Renal cortex interstitium (tissue), 11 donors: ENCODE results near the gene LTBP2. TPM values are rescaled to one million over a fixed set of nuclear protein-coding genes. Genes with fewer than 3 reads are reported as not detected.

Experiments used
- DNase-seq, 11 donors: peaks; one replicate each; pipeline ENCODE4 v3.0.0-alpha.2; 2013; ENCODE audit warnings: low read depth in 9 of 11, low spot score in 4 of 11; ENCODE audit errors: extremely low read depth in 1 of 11
- polyA plus RNA-seq, 3 donors: library from polyadenylated mRNA; unstranded; fragments of 120-200 nt; gene quantifications; one replicate each; pipeline ENCODE4 v1.2.1, GENCODE V29; 2013; ENCODE audit not compliant: insufficient read length in 3 of 3

The LTBP2 gene
- polyA plus RNA-seq, 3 donors, result 2.5 to 6.0 (median 3.2) TPM

DNA sequence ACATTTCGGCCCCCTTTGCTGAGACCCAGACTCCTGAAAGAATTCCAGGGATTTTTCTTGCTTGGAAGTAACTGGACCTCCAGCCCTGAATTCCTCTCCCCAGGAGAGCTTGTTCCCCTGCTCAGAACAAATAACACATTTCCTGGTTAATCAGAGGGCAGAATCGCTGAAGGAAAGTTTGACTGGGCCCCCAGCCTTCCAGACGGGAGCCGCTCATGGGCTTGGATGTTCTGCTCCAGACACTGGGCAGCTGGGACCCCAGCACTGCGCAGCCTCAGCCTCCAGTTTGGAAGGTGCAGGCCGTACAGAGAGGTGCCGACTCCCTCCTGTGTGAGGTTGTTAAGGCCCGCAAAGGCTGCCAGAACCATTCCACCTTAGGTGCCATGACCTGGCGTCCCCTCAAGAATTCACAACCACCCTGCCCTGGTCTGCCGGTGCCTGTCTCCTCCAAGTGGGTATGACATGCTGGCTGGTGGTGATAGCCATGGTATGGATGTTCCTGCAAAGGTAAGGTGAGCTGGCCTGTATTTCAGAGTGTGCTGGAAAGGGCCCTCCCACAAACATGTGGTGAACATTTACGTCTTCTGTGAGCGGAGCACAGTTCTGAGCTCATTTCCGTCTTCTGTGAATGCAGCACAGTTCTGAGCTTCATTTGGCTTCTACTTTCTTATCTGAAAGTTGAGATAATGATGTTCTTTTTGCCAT, 5.1 kb upstream of the LTBP2 start:
- no peak for DNase-seq

GRCh38 chr14:74616507-74616906, 4.5 kb upstream of the LTBP2 start:
- DNase-seq, result no peak

DNA sequence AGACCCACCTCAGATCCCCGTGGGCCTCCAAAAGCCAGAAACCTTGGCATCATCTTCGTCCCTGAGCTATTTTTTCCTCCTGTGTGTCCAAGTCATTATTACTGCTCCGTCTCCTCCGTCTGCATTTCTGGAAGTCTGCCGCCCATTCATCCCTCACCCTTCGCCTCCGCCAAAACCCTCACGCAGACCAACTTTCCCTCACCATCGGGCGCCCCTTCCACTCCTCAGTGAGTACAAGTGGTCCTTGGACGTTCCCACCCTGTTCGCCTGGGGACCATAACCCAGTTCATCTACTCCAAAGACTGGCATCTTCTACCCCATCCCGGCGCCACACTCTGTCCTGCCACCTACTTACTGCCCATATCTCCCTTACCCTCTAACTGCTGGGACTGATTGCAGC, 3.7 kb upstream of the LTBP2 start:
- DNase-seq, result no peak

DNA sequence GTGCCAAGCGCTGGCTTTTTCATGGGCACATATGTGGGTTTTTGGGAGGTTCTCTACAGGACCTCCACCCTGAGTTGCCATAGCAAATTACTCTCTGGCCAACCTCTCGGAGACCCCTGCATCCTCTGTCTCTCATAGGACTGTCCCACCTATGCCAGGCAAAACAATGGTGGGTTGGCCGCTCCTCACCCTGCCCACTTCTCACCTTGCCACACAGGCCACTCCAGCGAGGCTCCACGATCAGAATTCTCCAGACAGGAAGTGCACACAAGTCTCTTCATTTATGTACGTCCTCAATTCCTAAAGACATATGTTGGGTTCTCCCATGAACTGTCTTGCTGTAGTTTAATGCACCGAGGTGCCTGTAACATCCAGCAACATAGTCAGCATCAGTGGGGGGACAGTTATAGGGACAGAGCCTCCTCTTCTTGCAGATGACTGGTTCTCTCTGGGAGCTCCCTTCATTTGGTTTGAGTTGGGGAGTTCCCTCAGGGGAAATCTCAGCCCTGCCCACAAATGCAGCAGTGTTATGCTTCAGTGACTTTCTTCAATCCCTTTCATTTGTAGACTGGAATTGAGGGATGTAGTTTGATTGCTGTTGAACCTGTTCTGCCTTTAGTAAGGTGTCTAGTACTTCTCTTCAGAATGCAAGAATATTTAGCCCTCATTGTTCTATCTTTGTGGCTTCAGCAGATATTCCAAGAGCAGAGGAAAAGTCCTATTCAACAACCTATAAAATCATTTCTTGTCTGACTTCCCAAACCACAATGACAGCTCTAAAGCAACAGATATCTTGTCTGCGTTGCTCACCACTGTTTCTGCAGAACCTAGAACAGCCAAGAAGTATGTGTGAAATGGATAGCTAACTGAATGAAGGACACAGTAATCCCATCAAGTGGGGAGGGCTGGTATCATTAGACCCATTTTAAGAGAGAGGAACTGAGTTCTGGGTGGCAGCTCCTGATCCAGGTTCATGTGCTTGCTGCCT, 2.8 kb upstream of the LTBP2 start:
- DNase-seq, result no peak

DNA sequence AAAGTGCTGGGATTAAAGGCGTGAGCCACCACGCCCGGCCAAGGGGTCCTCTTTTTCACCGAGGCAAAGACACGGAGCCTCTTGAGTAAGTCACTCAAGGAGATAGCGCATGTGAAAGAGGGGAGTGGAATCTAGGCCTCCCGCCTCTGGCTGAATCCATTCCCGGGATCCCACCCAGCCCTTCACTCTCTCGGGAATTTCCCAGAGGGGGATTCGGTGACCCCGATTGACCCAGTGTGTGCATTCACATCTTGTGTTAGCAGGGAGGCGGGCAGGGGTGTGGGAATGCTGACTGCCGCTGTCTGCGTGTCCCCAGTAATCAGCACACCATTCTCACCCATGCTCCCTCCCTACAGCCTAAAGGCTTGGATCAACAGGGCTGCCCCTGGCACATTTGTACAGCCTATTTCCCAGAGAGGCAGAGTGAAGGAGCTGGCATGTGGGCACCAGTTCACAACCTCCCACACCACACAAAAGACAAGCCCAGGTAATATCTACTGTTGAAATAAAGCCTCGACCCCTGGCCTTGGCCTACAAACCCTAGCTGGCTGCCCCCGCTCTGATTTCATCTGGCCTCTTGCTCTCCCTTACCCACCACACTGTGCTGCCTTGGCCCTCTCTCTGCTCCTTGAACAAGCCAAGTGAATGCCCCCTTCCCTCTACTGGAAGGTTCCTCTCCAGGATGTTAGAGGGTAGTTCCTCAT, 1.3 kb upstream of the LTBP2 start:
- DNase-seq, result no peak

DNA sequence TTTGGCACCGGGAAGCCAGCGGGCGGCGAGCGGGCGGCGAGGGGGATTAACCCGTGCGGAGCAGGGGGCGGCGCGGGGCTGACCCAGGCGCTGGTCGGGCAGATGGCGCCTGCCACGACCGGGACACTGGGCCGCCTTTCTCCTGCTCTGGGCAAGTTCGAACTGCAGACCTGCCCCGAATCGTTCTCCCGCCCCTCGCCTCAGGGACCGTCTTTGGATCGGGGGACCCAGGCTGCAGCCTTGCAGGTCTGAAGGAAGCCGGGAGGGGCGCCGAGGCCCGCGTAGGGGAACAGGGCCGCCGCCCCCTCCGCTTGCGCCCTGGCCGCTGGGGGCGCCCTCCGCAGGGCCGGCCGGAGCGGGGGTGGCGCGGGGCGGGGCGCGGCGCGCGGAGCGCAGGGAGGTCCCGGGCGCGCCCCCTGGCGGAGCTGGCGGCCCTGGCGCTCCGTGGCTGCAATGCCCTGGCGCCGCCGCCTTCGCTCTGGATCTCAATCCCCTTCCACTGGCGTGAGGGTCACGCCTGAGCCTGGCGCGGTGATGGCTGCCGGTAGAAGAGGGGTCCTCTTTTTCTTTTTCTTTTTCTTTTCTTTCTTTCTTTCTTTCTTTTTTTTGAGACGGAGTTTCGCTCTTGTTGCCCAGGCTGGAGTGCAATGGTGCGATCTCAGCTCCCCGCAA, 449 bp upstream of the LTBP2 start:
- peak in 9 of 11 donors; percentile 37 to 73 (median 66) for DNase-seq

- DNase-seq, result no peak
Measured at GRCh38 chr14:74610866-74611649, 979 bp downstream of the LTBP2 start.

DNA sequence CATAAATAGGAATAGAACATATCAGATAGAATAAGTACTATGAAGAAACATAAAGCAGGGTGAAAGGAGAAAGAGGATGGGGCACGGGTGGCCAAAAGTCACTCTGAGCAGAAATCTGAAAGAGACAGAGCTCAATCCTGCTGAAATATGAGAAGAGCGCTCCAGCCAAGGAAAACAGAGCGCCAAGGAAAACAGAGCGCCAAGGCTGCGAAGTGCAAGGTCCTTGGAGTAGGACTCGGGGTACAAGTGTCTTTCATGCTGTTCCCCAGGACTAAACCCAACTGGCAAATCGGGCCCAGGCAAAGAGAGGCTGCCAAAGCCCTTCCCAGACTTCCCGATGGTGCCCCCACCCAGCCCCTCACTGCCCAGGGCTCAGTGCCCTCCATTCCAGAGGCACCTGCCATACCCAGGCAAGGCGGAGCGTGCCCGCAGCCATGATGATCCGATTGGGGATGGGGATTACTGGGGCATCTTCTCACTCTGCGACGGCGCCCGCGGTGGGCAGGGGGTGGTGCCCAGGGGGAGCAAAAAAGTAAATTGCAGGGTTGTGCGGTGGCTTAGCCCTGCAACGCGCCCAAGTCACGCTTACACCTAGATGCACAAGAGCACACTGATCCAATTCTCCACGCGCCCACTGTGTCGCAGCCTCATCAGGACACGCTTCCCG, 1.7 kb downstream of the LTBP2 start:
- no peak for DNase-seq

GRCh38 chr14:74609721-74610120, 2.3 kb downstream of the LTBP2 start:
- no peak for DNase-seq

DNA sequence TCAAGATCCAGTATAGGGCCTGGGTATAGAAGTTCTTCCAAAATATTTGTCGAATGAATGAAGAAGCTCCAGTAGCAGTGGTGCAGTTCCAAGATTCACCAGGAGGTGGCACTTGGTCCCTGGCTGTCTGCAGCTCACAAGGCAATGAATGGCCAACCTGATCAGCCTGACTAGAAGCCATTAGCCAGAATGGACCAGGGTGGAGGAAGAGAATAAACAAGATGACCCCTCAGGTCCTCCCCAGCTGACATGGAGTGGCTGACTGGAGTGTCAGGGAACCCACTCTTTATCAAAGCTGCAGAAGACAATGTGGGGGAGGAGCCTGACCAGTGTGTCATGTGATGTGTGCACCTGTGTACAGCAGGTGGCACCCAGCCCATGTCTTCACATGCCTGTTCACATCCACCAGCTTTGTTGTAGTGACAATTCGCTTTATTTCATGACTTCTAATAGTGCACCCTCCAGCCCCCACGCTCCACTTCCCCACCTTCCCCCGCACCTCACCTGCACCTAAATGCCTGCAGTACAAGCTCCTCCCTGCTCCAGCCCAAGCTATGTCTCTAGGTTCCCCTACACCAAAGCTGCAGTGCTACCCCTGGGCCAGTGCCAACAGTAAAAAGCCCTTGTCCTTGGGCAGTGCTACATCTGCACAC, 3.0 kb downstream of the LTBP2 start:
- DNase-seq, result peak; percentile 59 to 82 (median 72)

DNA sequence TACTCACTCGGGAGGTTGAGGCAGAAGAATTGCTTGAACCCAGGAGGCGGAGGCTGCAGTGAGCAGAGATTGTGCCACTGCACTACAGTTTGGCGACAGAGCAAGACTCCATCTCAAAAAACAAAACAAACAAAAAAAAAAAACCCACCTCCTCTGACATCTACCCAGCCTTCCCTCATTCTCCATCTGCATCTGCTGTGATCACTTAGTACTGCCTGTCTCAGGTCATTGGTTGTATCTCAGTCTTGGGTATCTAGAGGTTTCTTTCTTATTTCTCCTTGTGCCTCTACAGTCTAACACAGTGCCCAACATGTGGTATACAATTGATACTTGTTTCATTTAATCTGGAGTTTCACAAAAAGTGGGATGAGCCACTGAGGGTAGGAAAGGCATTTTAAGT, 5.3 kb downstream of the LTBP2 start:
- DNase-seq, result no peak

DNA sequence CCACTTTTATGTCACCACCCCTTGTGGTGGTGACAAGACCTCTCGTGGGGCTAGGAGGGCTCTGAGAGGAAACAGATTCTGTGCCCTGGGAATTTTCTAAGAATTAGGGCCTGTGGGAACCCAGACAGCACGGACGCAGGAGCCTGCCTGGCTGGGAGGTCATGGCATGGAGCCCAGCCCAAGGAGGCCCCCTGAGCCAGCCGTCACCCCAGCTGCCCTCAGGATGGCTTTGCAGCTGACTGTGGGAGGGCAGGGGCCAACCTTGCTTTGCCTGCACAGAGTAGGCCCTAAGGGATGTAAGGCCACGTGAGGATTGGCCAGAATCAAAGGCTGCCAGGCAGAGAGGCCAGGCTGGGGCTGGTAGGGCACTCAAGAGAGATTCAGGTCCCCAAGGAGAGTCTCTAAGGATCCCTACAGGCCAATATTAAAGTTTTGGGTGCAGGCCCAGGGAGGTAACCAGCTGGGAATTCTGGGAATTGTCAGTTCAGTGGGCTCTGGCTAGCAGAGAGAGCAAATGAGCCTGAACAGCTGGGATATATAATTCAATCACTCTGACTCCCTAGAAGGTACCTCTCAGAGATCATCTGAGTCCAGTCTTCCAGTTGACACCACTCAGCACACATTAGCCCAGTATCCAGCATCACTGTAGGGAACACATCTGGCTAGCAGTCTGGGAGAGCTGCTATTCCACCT, 6.4 kb downstream of the LTBP2 start:
- no peak for DNase-seq

DNA sequence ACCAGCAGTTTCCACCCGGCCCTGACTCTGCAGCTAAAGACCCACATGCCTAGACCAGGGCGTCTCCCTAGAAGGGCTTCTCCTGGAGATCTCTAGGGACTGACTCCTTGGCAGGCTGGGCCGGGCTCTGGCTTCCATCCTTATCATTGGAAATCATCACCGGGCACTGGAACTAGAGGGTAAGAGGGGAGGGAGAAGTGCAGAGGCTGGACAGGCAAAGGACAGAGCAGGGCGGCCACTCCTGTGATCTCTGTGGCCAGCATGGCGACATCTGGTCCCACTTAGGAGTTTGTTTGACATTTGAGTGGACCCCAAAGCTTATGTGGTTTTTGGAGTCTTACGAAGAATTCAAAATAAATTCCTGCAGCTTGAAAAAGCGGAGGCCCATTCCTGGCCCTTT, 7.1 kb downstream of the LTBP2 start:
- DNase-seq, result no peak

- DNase-seq, result no peak
Measured at GRCh38 chr14:74604157-74604556, 7.9 kb downstream of the LTBP2 start.

DNA sequence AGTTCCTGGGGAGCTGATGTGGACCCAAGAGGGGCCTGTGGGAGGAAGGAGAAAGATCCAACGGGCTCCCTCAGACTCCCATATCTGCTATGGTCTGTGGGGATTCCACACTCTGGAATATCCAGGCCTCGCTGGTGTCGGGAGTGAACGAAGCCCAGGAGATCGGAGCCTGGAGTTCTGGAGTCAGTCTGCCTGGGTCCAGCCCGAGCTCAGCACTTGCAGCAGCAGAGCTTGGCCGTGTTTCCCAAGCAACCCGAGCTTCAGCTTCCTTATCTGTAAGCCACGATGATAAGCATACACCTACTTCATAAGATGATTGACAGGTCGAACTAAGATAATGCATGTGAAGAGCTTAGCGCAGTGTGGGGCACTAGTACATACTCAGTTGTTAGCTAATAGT, 10.1 kb downstream of the LTBP2 start:
- no peak for DNase-seq

- DNase-seq, result no peak
Measured at GRCh38 chr14:74599946-74600345, 12.1 kb downstream of the LTBP2 start.

- DNase-seq, result no peak
Measured at GRCh38 chr14:74599321-74599761, 12.7 kb downstream of the LTBP2 start.
